ENCODE measurements around the gene CYP2C18. TPM values are rescaled to one million over a fixed set of nuclear protein-coding genes. Genes with fewer than 3 reads are reported as not detected.

CYP2C18 gene
- total RNA-seq, 4 donors from 2014 or later: not detected

DNA sequence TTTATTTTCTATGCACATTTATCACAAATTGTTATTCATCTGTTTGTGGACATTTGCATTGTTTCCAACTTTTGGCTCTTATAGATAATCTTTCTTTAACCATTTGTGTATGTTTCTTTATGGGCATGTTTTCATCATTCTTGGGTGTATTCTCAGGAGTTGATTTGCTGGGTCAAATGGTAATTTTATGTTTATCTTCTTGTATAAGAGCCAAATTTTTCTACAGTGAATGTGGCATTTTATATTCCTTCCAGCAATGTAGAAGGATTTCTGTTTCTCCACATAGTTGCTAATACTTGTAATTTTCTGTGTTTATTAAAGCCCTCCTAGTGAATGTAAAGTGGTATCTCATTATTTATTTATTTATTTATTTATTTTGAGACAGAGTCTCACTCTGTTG, 100.7 kb downstream of the CYP2C18 start:
- DNase-seq (ENCODE audit: low spot score) (no peak), ATAC-seq (ENCODE audit: low FRiP score) (no peak)
- TF ChIP-seq, protein P1, sequence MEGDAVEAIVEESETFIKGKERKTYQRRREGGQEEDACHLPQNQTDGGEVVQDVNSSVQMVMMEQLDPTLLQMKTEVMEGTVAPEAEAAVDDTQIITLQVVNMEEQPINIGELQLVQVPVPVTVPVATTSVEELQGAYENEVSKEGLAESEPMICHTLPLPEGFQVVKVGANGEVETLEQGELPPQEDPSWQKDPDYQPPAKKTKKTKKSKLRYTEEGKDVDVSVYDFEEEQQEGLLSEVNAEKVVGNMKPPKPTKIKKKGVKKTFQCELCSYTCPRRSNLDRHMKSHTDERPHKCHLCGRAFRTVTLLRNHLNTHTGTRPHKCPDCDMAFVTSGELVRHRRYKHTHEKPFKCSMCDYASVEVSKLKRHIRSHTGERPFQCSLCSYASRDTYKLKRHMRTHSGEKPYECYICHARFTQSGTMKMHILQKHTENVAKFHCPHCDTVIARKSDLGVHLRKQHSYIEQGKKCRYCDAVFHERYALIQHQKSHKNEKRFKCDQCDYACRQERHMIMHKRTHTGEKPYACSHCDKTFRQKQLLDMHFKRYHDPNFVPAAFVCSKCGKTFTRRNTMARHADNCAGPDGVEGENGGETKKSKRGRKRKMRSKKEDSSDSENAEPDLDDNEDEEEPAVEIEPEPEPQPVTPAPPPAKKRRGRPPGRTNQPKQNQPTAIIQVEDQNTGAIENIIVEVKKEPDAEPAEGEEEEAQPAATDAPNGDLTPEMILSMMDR (IDR thresholded peaks at IDR 0.05): no peak

DNA sequence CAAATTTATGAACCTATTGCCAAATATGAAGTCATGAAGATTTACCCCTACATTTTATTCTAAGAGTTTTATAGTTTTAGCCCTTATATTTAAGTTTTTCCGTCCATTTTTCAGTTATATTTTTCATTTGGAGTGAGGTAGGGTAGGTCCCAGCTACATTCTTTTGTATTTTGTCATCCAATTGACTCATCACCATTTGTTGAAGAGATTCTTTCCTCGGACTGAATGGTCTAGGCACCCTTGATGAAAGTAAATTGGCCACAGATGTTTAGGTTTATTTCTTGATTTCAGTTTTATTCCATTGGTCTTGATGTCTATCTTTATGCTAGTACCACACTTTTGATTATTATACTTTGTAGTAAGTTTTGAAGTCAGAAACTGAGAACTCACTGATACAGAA, 101.7 kb downstream of the CYP2C18 start:
- ATAC-seq (ENCODE audit: low FRiP score) (no peak), DNase-seq (ENCODE audit: low spot score) (no peak)
- TF ChIP-seq, protein P1 (IDR thresholded peaks at IDR 0.05): no peak

Other genes with a start within 250 kb of the CYP2C18 start
- 1 to 10 TPM; 1.2 to 5.9 (median 3.1) TPM for gene HELLS, start 137.9 kb upstream of the CYP2C18 start, total RNA-seq
- gene CYP2C19, start 79.0 kb downstream of the CYP2C18 start, total RNA-seq: under 1 TPM in 2 of 4 donors, not detected in 2; 0.24 to 0.50 TPM

Measured in omental fat pad (tissue), 4 donors.